Left renal cortex interstitium (tissue), 4 donors: ENCODE measurements around the gene DLGAP3. TPM values are rescaled to one million over a fixed set of nuclear protein-coding genes. Genes with fewer than 3 reads are reported as not detected.

Source experiments
- DNase-seq, 4 donors: peaks; one replicate each; pipeline ENCODE4 v3.0.0-alpha.2; 2013; ENCODE audit warnings: low read depth in 4 of 4, low spot score in 2 of 4, missing footprints in 1 of 4
- polyA plus RNA-seq, 4 donors: library from polyadenylated mRNA; unstranded; fragments of 120-200 nt; gene quantifications; one replicate each; pipeline ENCODE4 v1.2.1, GENCODE V29; 2013; ENCODE audit not compliant: insufficient read length in 4 of 4

Gene DLGAP3
- polyA plus RNA-seq, 4 donors: 1.7 to 2.9 (median 2.5) TPM

DNA sequence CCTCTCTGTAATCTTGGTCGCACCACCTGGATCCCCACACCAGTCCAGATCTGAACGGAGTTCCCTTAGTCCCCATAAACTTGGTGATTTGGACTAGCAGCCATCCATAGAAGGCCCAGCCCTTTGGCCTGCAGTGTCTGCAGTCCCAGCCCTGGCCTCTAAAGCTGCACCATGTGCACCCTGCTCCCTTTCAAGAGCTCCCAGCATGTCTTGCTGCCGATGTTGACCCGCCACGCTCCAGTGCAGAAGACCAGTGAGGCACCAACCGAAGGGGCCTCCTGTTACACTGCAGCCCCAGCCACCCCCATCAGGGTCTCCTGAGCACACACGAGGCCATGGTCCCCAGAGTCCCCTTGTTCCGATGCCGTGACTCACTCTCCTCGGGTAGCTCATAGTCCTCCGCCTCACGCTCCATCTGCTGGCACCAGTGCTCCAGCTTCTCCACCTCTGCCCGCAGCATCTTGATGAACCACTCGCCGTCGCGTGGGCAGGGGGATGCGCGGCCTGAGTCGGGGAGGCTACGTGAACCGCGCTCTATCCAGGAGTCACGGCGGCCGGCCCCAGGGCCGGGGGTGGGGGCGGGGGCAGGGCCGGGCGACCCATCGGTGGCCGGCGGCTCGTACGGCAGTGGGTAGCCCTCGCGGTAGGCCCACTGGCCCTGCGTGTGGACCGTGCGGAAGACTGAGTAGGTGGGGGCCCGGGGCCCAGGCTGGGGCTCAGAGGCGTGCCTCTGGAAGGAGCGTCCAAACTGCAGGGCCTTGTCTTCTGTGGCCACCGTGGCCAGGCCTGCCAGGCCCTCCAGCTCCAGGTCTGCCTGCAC is 61.0 kb downstream of the DLGAP3 start:
- no peak for DNase-seq

GRCh38 chr1:34867415-34867814 is 62.0 kb downstream of the DLGAP3 start:
- no peak for DNase-seq

GRCh38 chr1:34866762-34867109 is 62.7 kb downstream of the DLGAP3 start:
- no peak for DNase-seq

GRCh38 chr1:34865981-34866761 is 63.3 kb downstream of the DLGAP3 start:
- DNase-seq: peak; percentile 37 to 68 (median 60)

DNA sequence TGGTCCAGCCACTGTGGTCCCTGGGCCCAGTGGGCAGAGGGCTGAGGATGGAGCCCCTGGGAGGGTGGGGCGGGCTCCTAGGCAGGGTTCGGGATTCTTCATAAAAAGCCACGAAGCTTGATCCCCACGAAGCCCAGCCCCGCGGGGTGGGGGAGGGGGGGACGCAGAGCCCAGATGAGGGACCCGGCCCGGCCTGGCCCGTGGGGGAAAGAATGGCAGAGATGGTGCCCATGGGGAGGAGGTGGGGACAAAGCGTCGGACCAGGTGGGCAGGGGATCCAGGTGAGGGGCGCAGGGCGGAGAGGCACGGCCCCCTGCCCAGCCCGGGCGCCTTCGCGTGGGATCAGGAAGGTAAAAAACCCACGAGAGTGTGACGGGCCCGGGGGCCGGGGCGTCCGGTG is 63.9 kb downstream of the DLGAP3 start:
- DNase-seq: no peak

GRCh38 chr1:34864759-34865158 is 64.7 kb downstream of the DLGAP3 start:
- no peak for DNase-seq

- DNase-seq: no peak
Observed at GRCh38 chr1:34863501-34863900, 65.9 kb downstream of the DLGAP3 start.

- DNase-seq: peak; percentile 60 to 85 (median 72)
Observed at GRCh38 chr1:34859446-34860200, 69.8 kb downstream of the DLGAP3 start, which contains the start of gene SMIM12. Gene SMIM12, minus strand, starts transcription at chr1:34859749. Its CDS starts 3,772 bp downstream, at chr1:34855977.

DNA sequence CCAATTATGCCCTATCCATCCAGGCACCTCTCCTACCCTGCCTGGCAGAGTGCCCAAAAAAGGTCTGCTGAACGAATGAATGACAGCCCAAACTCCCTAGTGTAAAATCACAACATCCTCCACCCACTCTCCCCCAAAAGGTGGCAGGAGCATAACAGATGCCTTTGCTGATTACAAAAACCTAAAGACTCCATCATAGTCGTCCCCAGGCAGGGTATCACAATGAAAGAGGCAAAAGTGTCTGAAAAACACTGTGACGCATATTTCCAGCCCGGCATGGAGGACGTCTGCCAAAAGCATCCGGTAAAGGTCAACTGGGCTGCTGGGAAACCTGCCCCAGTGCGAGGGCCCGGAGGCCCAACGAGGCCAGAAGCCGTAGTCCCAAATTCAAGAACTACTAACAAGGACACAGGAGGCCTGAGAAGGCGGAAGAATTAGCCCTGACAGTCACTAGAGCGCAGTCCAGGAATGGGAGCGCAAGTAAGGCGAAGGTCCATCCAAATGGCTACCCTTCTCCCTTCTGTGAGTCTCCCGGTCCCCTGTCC is 70.5 kb downstream of the DLGAP3 start:
- DNase-seq: no peak

DNA sequence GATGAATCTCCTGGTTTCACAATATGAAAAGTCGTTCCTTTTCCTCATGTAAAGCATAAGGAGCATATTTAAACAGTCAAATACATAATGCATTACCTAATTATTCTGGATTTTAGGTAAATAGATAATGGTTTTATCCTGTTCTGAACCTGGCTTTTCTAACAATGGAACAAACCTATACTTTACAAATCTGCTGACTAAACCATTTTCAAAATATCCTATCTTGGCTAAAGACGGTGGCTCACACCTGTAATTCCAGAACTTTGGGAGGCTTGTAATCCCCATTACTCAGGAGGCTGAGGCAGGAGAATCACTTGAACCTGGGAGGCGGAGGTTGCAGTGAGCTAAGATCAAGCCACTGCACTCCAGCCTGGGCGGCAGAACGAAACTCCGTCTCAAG is 72.8 kb downstream of the DLGAP3 start:
- no peak for DNase-seq

GRCh38 chr1:34852677-34853217 is 76.7 kb downstream of the DLGAP3 start:
- DNase-seq: peak; percentile 53 to 85 (median 72)

- DNase-seq: no peak
Observed at GRCh38 chr1:34851431-34852105, 77.9 kb downstream of the DLGAP3 start.

GRCh38 chr1:34850382-34850781 is 79.1 kb downstream of the DLGAP3 start:
- DNase-seq: no peak

GRCh38 chr1:34847094-34847493 is 82.4 kb downstream of the DLGAP3 start:
- no peak for DNase-seq

GRCh38 chr1:34846265-34846664 is 83.2 kb downstream of the DLGAP3 start:
- DNase-seq: no peak

- DNase-seq: no peak
Observed at GRCh38 chr1:34845131-34845901, 84.1 kb downstream of the DLGAP3 start.

DNA sequence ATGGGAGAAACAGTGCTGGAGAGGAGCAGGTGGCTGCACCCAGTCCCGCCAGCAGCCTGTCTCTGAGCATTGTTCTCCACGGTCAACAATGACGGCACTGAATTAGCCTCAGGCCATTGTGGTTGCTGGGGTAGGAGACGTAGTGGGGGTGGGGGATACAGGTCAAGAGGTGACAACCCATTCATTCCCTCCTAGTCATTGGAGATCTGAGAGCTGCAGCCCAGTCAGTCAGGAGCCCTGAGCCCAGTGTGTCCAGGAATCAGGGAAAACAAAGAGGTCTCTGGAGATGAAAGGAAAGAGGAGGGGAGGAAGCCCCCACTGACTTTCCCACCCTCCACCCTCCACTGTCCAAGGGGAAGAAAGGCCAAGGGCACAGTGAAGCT is 85.2 kb downstream of the DLGAP3 start:
- no peak for DNase-seq

DNA sequence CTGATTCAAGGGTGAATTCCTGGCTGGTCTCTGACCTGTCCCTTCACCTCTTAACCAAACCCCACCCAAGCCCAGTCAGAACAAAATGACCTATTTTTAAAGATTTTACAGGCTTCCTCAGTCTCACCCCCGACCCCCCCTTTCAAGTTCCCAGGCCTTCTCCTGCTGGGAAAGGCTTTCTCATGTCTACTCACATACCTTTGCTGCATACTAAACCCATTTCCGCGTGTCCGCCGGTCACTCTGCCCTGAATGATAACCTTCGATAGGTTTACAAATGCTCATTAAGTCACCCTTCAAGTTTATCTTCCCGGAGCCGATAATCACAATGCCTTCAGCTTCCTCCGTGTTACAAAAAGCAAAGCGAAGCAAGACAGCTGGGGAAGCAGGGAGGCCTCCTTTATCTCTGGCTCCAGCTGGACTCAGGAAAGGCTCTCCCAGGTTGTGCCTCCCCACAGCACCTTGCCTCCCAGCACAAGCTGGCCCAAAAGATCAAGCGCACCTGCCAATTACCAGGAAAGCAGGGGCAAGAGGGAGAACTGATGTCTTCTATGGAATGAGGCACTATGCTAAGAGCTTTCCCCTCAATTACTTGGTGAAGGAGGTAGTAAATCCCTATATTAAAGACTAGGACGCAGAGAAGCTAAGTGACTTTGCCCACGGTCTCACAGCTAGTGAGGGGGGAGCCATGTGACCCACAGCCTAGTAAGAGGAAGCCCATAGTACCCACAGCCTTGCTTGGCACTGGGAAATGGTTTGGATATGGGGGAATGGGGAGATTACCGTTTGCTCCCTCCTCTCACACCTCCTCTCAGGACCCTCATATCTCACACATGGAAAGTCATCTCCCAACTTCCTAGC is 85.8 kb downstream of the DLGAP3 start:
- no peak for DNase-seq
